Activated CD8-positive, alpha-beta memory T cell treated with anti-CD3 and anti-CD28 coated beads for 48 hours (primary cell): ENCODE measurements around the gene IGSF6.
"Not testable (repeated sequence)": the region's sequence is repeated elsewhere in the genome, so short reads cannot be mapped to it uniquely, and the experiment has no call there.

Experiments
- DNase-seq, 3 experiments: peaks; one replicate each; pipeline ENCODE4 v3.0.0-alpha.2; 2020; ENCODE audit warnings: low read depth in 2 of 3, low spot score in 2 of 3

IGSF6 gene, protein sequence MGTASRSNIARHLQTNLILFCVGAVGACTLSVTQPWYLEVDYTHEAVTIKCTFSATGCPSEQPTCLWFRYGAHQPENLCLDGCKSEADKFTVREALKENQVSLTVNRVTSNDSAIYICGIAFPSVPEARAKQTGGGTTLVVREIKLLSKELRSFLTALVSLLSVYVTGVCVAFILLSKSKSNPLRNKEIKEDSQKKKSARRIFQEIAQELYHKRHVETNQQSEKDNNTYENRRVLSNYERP

GRCh38 chr16:21652453-21652852, at the start of gene IGSF6:
TSS of gene IGSF6 (minus strand) at chr16:21652608. CDS start at chr16:21652598, 10 bp downstream.
- DNase-seq = no peak

DNA sequence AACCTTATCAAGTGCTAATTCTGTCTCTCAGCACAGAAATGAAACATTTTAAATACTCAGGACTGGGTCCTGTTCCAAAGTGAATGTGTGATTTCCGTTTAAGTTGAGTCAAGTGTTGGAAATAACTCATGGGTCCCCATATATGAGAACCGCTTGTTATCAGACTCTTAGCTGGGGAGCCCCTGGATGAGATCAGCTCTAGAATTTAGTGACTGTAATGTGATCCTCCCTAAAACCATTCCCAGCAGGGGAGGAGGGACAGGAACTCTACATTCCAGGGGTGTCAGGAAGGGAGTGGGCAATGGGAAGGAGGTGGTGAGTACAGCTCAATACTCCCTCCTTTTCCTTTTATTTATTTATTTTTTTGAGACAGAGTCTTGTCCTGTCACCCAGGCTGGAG, 48.9 kb upstream of the IGSF6 start:
- no peak for DNase-seq

DNA sequence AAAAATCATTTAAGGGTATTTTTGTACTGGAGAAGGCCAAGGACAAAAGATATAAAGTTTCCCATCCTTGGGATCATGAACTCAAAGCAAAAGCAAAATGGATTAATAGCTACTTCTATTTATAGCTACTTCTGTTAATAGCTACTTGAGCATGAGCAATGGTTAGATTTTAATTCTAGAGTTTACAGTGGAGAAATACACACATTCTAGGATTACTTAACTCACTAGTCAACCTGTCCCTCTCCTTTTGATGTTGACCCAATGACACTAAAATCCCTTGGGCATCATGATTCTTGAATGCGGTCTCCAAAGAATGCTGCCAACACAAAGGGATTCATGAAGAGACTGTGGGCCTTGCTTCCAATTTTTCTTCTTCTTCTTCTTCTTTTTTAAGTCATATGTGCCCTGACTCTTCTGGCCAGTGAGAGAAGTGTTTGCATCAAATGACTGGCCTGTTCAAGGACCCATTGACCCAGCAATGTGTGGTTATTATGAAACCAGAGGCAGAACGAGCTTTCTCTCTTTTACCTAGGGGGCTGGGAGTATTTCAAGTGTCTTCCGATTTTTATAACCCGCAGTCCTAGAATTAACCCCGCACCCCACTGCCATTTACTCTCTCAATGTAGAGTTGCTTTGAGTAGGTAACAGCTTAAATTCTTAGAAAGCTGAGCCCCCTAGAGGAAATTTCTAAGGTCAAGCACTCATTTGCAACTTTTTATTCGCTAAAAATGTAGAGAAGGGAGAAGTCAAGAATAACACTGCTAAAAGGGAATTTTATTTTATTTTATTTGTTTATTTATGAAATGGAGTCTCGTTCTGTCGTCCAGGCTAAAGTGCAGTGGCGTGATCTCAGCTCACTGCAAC, 46.0 kb upstream of the IGSF6 start:
- DNase-seq = no peak

DNA sequence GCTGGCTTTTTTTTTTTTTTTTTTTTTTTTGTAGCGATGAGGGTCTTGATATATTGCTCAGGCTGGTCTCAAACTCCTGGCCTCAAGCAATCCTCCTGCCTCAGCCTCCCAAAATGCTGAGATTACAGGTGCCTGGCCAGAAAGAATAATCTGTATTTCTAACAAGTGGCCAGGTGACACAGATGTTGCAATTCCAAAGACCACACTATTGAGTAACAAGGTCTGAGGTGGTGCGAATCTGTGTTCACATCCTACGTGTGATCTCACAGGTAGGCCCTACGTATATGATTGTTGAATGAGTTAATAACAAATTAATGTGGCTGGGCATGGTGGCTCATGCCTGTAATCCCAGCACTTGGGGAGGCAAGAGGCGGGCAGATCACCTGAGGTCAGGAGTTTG, 44.6 kb upstream of the IGSF6 start:
- DNase-seq = no peak

DNA sequence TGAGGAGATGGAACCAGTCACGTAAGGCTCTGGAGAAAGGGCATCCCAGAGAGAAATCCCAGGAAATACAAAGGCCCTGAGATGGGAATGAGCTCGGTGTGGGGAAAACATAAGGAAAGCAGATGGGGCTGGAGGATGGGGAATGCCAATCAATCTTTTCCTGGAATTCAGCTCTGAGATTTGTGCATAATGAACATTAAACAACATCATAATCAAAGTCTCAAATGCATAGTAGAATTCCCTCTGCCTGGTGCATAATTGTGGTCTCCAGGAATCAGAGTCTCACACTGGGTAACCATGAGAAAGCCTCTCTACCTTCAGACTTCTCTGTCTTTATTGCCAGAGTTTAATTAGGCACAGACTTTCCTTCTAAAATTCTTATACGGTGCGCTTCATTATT, 42.2 kb upstream of the IGSF6 start:
- no peak for DNase-seq

DNA sequence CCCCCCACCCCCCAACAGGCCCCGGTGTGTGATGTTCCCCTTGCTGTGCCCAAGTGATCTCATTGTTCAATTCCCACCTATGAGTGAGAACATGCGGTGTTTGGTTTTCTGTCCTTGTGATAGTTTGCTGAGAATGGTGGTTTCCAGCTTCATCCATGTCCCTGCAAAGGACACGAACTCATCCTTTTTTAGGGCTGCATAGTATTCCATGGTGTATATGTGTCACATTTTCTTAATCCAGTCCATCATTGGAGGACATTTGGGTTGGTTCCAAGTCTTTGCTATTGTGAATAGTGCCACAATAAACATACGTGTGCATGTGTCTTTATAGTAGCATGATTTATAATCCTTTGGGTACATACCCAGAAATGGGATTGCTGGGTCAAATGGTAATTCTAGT, 38.6 kb upstream of the IGSF6 start:
- DNase-seq = not testable (repeated sequence)

GRCh38 chr16:21689107-21689506, 36.7 kb upstream of the IGSF6 start:
- no peak for DNase-seq

DNA sequence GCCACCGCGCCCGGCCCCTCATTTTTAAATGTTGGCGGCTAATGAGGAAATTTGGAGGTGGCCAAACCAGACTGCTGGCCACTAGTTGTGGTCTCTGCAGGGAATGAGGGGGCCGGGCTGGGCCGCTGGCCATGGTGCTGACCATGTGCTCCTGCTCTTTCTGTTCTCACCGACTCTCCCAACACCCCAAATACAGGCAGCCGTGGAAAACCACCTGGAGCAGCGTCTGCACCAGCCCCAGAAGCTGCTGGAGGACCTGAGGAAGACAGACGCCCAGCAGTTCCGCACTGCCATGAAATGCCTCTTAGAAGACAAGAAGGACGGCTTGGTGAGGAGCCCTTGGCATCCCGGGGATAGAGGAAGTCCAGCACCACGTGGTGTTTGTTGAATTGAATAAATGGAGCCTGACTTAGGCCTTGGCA, 32.6 kb upstream of the IGSF6 start:
- no peak for DNase-seq

GRCh38 chr16:21684199-21684598, 31.8 kb upstream of the IGSF6 start:
- DNase-seq = peak in 2 of 3 experiments; percentile 18 to 19

- DNase-seq = no peak
Observed at GRCh38 chr16:21683184-21683583, 30.8 kb upstream of the IGSF6 start.

DNA sequence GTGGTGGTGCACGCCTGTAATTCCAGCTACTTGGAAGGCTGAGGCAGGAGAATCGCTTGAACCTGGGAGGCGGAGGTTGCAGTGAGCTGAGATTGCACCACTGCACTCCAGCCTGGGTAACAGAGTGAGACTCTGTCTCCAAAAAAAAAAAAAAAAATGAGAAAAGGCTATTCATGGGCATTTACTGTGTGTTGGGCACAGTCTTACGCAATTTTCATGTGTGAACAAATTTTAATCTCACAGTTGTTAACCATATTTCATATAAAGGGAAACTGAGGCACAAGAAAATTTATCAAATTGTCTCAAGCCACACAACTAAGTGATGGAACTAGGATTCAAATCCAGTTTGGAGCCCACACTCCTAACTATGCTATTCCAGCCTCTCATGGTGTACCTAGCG, 28.3 kb upstream of the IGSF6 start:
- DNase-seq = not testable (repeated sequence)

DNA sequence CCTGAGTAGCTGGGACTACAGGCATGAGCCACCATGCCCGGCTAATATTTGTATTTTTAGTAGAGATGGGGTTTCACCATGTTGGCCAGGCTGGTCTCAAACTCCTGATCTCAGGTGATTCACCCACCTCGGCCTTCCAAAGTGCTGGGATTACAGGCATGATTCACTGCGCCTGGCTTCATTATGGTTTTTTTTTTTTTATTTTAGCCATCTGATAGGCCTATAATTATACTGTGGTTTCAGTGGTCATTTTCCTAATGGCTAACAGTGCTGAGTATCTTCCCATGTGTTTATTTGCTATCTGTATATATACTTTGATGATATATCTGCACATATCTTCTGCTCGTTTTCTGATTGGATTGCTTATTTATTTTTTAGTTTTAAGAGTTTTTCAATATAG, 22.0 kb upstream of the IGSF6 start:
- DNase-seq = not testable (repeated sequence)

DNA sequence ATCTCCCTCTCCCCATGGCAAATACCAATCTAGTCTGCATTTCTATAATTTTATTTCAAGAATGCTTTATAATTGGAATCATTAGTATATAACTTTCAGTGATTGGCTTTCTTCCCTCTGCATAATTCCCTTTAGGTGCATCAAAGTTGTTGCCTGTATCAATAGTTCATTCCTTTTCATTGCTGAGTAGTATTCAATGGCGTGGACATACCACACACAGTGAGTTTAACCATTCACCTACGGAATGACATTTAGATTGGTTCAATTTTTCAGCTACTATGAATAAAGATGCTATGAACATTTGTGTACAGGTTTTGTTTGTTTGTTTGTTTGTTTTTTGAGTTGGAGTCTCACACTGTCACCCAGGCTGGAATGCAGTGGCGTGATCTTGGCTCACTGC, 21.1 kb upstream of the IGSF6 start:
- DNase-seq = no peak

- no peak for DNase-seq
Observed at GRCh38 chr16:21667575-21667974, 15.2 kb upstream of the IGSF6 start.

GRCh38 chr16:21666772-21667171, 14.4 kb upstream of the IGSF6 start:
- no peak for DNase-seq

DNA sequence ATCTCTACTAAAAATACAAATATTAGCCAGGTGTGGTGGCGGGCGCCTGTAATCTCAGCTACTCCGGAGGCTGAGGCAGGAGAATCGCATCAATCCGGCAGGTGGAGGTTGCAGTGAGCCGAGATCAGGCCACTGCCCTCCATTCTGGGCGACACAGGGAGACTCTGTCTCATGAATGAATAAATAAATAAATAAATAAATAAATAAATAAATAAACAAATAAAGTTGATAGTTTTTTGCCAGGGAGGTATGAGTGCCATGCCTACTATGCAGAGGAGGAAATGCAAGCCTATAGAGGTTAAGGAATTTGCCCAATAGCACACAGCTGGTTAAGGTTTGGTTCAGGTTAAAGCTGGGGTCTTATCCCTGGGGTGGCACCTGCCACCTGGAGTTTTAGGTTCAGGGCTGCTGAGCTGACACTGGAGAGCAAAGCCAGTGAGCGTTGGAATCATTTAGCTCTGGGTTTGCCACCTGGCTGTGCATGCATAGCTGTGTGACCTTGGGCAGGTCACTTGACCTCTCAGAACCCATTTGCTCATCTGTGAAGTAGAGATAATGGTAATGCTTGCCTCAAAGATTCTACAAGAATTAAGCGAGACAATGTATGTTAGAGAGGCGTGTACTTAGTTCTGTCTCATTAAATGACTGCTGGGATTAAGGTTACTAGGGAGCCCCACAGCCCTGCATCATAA, 12.5 kb upstream of the IGSF6 start:
- no peak for DNase-seq

DNA sequence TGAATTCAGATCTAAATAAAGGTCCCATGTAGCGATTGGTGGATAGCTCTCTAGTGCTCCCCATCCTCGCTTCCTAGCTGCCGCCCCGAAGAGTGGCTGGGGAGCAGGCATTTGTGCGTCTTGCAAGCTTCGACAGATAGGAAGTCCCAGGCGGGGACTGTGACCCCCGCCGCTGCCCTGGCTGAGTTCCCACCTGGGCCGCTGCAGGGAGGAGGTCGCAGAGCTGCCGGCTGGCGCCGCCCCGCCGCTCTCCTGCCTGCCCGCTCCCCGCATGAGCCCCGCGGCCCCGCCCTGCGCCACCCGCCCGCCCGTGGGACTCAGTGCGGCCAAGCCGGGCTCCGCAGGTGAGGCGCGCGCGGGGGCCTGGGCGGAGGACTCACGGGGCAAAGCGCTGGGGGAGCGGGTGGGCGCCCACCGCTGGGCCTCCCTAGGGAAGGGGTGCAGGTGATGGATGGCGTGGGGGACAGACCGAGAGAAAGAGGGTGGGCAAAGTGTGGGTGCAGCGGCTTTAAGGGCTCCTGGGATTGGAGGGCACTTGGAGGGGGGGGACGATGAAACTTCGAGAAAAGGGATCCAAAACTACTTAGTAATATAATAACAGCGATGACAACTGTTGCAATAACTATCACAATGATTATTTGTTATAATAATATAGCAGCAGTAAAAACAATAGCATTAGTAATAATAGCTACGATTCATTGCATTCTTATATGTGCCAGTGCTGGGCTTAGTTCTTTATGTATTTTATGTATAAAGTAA, 11.7 kb upstream of the IGSF6 start, which contains the start of gene OTOA:
Gene OTOA (plus strand): TSS at position 80 of the 759 bp plus-strand sequence. CDS start 14,547 bp downstream, outside the sequence.
- DNase-seq = no peak

DNA sequence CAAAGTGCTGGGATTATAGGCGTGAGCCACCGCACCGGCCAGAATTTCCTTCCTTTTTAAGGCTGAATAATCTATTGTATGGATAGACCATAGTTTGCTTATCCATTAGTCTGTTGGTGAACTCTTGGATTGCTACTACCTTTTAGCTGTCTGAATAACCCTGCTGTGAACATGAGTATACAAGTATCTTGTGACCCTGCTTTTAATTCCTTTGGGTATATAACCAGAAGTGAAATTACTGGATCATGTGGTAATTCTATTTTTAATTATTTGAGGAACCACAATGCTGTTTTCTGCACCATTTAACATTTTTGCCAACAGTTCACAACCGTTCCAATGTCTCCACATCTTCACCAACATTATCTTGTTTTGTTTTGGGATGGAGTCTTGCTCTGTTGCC, 6.7 kb upstream of the IGSF6 start:
- DNase-seq = no peak

- no peak for DNase-seq
Observed at GRCh38 chr16:21656795-21657768, 4.7 kb upstream of the IGSF6 start.

DNA sequence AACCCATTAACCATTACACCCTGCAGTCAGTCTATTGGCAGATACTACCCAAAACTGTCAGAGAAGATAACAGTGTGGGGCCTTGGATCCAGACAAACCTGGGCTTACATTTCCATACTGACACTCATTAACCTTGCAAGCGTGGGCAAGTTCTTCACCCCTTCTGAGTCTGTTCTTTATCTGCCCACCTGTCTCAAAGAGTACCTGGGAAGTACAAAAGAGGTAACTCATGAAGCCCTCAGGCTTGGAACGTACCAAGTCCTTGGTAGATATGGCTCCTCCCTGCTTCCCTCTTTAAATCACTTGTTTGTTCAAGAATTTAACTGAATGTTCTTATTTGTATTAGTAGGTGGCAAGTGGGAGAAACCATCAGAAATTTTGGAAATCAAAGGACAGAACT, 2.5 kb upstream of the IGSF6 start:
- DNase-seq = no peak
